ENCODE results near the gene STXBP6. TPM values are rescaled to one million over a fixed set of nuclear protein-coding genes. Genes with fewer than 3 reads are reported as not detected.

The STXBP6 gene
- total and polyA plus RNA-seq, 2 experiments from 2014 or later = 3.8 to 6.4 TPM

GRCh38 chr14:24975393-24975792 lies 74.6 kb downstream of the STXBP6 start:
- TF ChIP-seq CTCF (IDR thresholded peaks at IDR 0.05; ENCODE audit: low read depth, low read length) = no peak
- Histone ChIP-seq H3K4me1 (ENCODE audit: low read depth) (no peaks in the 10 kb centered on the region), H3K4me3 (no peak overlapping the region), H3K27ac (no peak overlapping the region), H3K27me3 (peaks cover 7% of the 10 kb centered on the region), H3K9me3 (ENCODE audit: low read depth) (no peaks in the 10 kb centered on the region), H3K36me3 (no peaks in the 10 kb centered on the region)
- DNase-seq (ENCODE audit: low read depth in 1 of 2, low spot score in 1 of 2) = no peak

- no peaks in the 10 kb centered on the region for H3K4me1 ChIP-seq (ENCODE audit: low read depth)
- no peaks in the 10 kb centered on the region for H3K9me3 ChIP-seq (ENCODE audit: low read depth)
- no peaks in the 10 kb centered on the region for H3K36me3 ChIP-seq
- DNase-seq (ENCODE audit: low read depth in 1 of 2, low spot score in 1 of 2) = peak in 1 of 2 donors; percentile 59
- no peak overlapping the region for H3K4me3 ChIP-seq
- no peak for TF ChIP-seq CTCF (IDR thresholded peaks at IDR 0.05; ENCODE audit: low read depth, low read length)
- peaks cover 1% of the 10 kb centered on the region for H3K27me3 ChIP-seq
- H3K27ac ChIP-seq = no peak overlapping the region
Measured at GRCh38 chr14:24974591-24975374, 75.2 kb downstream of the STXBP6 start.

- Histone ChIP-seq H3K4me1 (ENCODE audit: low read depth) (peaks cover 8% of the 10 kb centered on the region), H3K9me3 (ENCODE audit: low read depth) (no peaks in the 10 kb centered on the region), H3K27me3 (no peaks in the 10 kb centered on the region), H3K27ac (no peak overlapping the region), H3K4me3 (no peak overlapping the region), H3K36me3 (no peaks in the 10 kb centered on the region)
- DNase-seq (ENCODE audit: low read depth in 1 of 2, low spot score in 1 of 2) = no peak
- no peak for TF ChIP-seq CTCF (IDR thresholded peaks at IDR 0.05; ENCODE audit: low read depth, low read length)
Measured at GRCh38 chr14:24972844-24973243, 77.1 kb downstream of the STXBP6 start.

GRCh38 chr14:24971255-24971654 lies 78.7 kb downstream of the STXBP6 start:
- Histone ChIP-seq H3K9me3 (ENCODE audit: low read depth) (no peaks in the 10 kb centered on the region), H3K27ac (no peak overlapping the region), H3K4me3 (no peak overlapping the region), H3K27me3 (no peaks in the 10 kb centered on the region), H3K36me3 (no peaks in the 10 kb centered on the region), H3K4me1 (ENCODE audit: low read depth) (peaks cover 11% of the 10 kb centered on the region)
- DNase-seq (ENCODE audit: low read depth in 1 of 2, low spot score in 1 of 2) = peak in 1 of 2 donors; percentile 26
- TF ChIP-seq CTCF (IDR thresholded peaks at IDR 0.05; ENCODE audit: low read depth, low read length) = no peak

GRCh38 chr14:24966579-24966964 lies 83.4 kb downstream of the STXBP6 start:
- no peak for TF ChIP-seq CTCF (IDR thresholded peaks at IDR 0.05; ENCODE audit: low read depth, low read length)
- peaks cover 19% of the 10 kb centered on the region for H3K4me1 ChIP-seq (ENCODE audit: low read depth)
- H3K27me3 ChIP-seq = no peaks in the 10 kb centered on the region
- no peak overlapping the region for H3K27ac ChIP-seq
- H3K4me3 ChIP-seq = no peak overlapping the region
- no peaks in the 10 kb centered on the region for H3K36me3 ChIP-seq
- DNase-seq (ENCODE audit: low read depth in 1 of 2, low spot score in 1 of 2) = no peak
- no peaks in the 10 kb centered on the region for H3K9me3 ChIP-seq (ENCODE audit: low read depth)

Data from cardiac muscle cell (in vitro differentiated cells and primary cell).